Tongue (tissue), 2 donors: ENCODE measurements around the gene EMILIN3. TPM values are rescaled to one million over a fixed set of nuclear protein-coding genes. Genes with fewer than 3 reads are reported as not detected.
A peak's percentile ranks its signal among the peaks of the same experiment; 100 is the strongest.

Experiments
- DNase-seq: peaks from one replicate; pipeline ENCODE4 v3.0.0-alpha.2; 2015
- total RNA-seq: library from RNA; depleted of rRNA; stranded (reverse); fragments of >200 nt; gene quantifications from one replicate; pipeline ENCODE4 v1.2.3, GENCODE V29; 2014

The EMILIN3 gene
- total RNA-seq, 1 donor from 2014 or later, result 68.9 TPM

DNA sequence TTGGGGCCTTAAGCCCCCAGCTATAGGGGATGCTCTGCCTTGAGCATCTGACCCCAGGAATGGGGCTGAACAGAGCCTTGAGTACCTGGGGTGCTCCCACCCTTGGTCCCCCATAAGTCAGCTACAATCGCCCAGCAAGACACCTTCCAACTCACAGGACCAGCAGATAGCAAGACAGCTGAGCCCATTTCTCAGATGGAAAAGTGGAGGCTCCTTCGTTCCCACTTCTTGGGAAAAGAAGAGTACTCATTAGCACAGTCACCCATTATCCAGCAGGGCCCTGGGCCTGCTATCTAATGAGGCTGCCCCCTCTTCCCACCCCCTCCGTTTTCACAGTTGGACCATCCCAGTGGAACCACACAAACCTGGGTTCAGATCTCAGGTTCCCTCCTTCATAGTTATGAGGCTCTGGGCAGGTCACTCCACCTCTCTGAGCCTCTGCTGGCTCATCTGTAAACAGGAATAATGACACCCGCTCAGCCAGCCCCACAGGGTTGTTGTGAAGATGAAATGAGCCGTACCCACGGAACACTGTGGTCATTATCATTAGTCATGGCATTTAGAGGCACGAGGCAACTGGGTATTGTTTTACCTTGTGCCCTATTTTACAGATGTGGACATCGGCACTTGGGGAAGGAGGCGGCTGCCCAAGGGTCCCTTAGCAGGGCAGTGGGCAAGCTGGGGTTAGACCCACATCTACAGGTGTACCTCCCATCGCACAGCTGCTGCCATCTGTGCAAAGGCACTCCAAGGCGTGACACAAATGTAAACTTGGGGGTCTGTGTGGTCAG is 21.5 kb downstream of the EMILIN3 start:
- no peak for DNase-seq

DNA sequence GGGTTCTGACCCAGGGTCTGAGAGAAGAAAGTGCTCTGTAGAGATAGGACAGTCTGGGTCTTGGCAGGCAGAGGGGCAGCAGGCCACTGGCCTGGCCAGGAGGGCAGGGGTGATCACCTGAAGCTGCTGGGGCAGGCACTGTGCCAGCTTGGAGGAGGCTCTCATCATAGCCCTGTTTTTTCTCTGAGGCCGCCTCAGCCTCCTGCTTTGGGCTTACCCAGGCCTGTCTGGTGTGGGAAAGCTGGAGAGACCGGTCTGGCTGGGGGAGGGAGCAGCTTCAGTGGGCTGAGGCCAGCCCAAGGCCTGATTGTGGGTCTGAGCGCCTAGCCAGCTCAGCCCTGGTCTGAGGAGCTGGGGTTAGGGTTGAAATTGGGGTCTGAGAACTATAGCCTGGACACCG is 22.1 kb downstream of the EMILIN3 start:
- DNase-seq, result no peak

DNA sequence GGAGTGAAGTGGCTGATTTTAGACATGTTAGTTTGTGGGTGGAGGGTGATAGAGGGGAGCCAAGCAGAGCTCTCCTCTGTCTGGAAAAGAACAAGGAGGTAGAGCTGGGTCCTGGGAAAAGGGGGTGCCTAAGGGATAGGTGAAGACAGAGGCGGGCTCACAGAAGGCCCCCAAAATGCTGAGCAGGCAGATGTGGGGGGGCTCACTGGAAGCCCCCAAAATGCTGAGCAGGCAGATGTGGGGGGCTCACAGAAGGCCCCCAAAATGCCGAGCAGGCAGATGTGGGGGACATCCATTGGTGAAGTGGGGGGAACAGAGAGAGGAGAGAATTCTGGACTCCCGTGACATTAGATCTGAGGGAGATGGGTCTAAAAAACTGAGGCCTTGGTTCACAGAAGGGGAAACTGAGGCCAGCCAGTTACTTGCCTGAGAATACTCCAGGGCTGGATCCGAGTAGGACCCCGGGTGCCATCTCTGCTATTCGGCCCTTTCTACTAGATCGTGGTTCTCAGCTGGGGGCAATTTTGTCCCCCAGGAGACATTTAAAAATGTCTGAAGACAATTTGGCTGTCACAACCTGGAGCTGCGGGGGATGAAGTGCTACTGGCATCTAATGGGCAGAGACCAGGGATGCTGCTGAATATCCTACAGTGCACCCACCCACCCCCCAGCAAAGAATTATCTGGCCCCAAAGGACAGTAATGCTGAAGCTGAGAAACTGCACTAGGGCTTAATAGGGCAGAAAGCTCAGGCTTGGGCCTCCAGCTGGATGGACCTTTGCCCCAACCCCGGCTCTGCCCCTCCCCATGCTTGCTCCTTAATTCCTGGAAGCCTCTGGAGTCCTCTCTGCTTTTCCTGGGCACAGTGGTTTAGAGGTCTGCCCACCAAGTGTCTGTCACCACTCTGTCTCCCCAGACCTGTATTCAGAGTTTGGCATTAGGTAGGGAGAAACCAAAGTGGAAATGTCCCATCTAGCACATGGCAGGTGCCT is 23.8 kb downstream of the EMILIN3 start:
- DNase-seq, result no peak

DNA sequence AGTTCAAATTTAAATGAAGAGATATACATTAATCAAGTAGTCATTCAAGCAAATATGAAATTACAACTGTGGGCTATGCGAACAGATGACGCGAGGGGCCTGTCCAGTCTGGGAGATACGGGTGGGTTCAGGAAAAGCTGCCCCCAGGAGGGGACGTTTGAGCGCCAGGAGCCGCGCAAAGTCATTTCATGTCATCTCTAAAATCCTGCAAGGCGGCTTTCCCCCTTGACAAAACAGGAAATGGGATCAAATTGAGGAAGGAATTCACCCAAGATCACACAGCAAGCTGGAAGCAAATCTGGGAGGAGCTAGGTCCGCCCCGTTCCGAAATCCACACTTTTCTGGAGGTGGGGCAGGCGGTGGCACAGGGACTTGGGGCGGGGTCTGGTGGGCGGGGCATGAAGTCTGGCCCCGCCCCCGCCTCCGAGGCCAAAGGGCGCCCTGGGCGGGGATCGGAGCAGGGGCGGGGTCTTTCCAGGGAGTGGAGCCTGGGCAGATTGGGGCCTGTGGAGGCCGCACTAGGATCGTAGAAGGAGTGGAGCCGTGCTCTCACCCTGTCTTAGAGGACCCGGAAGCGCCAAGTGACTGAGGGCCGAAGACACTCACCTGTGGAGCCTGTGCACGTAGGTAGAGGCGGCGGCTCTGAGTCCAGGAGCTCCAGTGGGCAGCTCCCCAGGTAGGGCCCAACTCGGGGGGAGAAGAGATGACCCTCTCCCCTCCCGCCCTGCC is 26.1 kb downstream of the EMILIN3 start, which contains the start of gene LPIN3:
Gene LPIN3, plus strand, starts transcription at position 495 of the 729 bp plus-strand sequence. CDS start 4,983 bp downstream, outside the sequence.
- DNase-seq, result peak; percentile 87

DNA sequence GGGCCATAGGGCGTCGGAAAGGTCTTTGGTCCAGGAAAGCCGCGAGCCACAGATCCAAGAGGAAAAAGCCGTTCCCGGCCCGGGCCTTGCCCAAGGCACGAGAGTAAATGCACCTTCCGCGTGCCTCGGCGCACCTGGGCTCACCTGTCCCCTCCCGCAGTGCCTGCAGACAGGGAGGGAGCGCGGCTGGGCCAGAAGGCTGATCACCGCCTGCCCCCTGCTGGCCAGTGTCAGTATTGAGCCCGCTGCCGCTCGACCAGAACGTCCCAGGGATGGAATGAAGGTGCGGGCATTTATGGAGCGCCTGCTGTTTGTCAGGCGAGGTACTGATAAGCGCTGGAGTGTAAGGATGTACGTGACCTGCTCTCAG is 26.7 kb downstream of the EMILIN3 start:
- DNase-seq, result peak; percentile 84

DNA sequence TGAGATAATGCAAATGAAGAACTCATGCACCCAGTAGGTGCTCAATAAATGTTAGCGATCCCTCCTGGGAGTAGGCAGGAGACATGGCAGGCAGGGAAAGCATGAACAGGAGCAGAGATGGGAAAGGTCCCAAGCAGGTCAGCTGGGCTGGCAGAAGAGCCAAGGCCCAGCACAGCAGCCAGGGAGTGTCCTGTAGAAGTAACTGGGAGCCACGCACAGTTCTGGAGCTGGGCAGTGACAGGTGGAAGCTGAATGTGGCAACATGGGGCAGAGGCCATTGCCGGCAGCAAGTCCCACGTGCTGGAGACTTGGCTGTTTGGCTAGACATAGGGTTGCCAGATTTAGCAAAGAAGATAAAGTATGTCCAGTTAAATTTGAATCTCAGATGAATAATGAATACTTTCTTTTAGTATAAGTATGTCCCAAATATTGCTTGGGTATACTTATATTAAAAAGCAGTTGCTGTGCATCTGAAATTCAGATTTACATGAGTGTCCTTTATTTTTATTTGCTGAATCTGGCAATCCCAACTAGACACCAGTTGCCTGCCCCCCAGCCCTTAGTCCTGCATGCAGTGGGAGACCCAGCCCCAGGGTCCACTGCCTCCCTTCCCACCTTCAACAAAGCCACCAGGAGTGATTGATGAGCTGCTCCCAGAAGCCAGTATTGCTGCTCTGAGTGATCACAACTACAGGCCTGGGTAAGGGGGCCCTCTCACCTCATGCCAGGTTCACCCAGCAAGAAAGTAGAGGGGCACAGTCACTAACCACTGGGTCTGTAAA is 29.7 kb downstream of the EMILIN3 start:
- DNase-seq, result no peak

DNA sequence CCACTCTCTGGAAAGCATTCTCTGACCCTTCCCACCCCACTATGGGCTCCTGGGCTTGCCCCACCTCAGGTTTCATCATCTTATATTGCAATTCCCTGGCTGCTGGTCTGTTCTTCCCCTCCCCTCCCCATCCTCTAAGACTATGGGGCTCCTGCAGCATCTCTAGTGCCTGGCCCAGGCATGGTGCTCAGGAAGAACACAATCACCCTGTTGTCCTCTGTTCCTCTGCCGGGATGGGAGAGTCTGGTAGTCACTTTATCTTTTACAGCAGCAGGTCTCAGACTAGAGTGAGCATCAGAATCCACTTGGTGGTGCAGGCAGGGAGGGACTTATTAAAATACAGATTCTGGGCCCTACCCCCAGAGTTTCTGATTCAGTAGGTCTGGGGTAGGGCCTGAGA is 31.0 kb downstream of the EMILIN3 start:
- DNase-seq, result no peak

DNA sequence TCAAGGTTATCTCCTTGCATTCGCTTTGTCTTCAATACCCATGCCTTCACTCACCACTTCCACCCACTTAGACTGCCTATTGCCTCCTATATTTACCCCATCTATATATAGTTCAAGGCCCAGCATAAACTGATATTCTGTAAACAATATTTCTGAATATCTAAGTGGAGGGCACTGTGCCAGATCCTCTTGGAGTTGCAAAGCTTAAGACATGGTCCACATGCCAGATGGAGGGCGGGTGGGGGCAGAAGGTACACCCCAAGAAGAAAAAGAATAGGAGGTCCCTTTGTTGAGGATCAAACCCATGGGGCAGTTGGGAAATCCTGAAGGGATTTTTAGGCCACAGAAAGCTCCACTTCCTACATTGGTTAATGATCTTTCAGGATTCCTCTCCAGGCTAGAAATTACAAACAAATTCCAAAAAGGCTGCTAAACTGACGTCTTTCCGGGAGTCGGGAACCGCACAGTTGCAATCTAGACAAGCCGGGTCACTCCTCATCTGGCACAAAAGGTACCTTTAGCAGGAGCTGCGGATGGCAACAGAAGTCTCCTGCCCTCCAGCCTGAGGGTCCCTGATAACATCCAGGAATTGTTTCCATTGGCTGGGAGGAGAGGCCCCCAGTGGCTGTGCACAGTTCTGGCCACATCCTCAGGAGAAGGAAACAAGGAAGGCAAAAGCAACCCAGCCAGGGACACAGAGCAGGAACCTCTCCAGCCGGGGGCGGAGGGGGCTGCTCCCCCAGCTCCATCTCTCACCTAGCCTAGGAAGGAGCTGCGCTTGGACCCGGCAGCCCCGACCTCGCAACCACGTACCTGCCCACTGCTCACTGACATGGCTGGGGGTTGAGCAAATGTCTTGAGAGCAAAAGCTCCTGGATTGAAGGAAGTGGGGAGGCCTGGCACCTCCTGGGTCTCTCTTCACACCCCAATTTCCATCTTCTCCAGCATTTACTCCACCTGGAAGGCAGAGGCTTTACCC is 31.9 kb downstream of the EMILIN3 start:
- DNase-seq, result no peak

DNA sequence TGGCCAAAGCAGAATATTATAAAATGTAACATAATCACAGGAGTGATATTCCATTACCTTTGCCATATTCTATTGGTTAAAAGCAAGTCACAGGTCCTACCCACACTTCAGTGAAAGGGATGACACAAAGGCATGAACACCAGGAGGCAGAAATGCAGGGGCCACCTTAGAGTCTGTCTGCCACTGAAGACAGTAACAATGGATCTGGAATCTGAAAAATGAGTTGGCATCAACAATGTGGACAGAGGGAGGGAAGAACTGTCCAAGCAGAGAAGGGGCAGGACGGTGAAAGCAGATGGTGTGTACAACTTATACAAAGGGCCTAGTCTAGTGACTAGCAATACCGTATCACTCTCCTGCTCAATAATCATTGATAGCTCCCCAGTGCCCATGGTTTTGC is 32.6 kb downstream of the EMILIN3 start:
- no peak for DNase-seq

DNA sequence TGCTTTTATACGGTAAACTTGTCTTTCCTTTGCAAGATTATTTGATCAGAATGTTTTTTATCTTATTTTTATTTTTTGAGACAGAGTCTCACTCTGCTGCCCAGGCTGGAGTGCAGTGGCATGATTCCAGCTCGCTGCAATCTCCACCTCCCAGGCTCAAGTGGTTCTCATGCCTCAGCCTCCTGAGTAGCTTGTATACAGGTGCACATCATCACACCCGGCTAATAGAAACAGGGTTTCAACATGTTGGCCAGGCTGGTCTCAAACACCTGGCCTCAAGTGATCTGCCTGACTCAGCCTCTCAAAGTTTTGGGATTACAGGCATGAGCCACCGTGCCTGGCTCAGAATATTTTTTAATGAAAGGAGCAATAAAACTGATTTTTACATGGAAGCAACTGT is 34.9 kb downstream of the EMILIN3 start:
- no peak for DNase-seq

DNA sequence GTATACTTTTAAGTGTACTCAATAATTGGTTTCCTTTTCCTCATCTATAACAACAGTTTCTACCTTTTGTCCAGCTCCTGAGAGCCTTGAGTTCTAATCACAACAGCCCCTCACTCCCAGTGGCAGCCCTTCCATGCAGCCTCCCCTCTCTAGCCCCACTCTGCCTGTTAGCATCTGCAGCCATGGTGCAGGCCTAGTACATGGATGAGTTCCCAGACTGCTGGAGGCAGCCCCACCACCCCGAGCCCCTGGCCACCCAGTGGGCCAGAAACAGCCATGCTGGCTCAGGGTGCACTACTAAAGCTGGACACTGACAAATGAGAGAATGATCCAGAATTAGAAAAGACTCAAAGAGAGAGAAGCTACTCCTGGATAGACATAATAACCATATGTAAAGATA is 35.7 kb downstream of the EMILIN3 start:
- no peak for DNase-seq

DNA sequence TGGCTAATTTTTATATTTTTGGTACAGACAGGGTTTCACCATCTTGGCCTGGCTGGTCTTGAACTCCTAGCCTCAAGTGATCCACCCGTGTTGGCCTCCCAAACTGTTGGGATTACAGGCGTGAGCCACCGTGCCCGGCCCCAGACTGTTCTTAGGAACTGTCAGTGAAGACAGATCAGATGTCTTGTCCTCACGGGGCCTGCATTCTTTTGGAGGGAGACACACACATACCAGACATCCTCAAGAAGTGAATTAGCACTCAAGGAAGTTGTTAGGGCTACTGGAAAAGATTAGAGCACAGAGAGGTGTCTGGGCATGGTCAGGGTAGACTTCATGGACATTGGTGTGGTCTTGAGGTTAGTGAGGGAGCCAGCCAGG is 36.3 kb downstream of the EMILIN3 start:
- DNase-seq, result no peak

DNA sequence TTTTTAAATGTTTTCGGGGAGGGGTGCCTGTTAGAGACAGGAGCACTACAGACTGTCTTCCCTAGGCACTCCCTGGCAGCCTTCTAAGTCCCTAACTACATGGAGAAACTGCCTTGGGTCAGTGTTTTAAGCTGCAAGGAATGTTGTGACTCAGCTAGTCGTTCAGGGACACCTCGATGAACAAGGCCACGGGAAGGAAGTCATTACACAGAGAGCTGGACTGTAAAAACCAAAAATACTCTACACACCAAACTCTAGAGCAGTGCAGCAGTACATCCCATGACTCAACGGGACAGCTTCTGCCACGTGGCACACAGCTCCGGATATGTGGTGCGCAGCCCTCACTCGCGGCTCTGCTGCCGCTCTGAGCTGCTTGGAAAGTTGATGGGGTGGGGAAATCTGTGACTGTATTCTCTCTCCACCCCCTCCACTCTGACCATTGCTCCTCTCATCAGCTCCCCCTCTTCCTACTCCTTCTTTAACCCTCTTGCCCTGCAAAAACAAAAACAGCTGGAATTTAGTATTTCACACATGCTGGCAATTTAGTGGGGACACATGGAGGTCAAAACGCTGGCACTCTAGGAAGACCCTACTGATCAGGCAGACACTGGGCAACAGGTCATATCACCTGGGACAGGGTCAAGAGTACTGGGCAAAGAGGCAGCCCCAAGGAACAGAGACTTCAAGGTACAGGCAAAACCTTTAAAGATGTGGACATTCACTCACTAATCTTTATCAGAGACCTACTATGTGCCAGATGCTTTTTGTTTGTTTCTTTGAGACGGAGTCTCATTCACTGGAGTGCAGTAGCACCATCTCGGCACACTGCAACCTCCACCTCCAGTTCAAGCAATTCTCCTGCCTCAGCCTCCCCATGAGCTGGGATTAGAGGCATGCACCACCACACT is 36.9 kb downstream of the EMILIN3 start:
- peak; percentile 56 for DNase-seq

DNA sequence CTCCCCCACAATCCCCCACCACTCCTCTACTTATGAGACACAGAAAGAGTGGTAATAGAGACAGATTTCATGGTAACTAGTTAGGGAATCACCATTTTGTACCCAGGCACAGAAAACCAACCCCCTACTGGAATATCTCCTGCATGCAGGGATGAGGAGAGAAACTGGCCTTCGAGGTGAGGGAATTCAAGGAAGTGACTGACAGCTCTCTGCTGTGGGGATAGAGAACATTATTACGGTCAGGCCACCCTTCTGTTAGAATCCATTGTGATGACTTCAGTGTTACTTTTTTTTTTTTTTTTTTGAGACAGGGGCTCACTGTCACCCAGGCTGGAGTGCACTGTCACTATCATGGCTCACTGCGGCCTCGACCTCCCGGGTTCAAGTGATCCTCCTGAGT is 39.4 kb downstream of the EMILIN3 start:
- no peak for DNase-seq

DNA sequence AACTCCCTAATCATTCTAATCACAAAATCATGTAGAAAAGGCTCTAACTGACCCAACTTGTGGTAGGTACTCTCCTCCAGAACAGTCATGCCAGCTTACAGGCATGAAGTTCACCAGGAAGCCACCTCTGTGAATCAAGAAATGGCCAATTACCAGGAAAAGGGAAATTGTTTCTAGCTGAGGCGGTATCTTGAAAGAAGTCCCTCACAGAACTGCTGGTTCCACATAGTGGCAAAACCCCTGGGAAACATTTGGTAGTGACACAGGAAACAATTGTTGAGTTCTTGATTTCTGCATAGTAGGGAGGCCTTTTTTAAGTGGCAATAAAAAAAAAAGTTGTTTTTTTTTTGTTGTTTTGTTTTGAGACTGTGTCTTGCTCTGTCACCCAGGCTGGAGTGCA is 45.6 kb downstream of the EMILIN3 start:
- no peak for DNase-seq

DNA sequence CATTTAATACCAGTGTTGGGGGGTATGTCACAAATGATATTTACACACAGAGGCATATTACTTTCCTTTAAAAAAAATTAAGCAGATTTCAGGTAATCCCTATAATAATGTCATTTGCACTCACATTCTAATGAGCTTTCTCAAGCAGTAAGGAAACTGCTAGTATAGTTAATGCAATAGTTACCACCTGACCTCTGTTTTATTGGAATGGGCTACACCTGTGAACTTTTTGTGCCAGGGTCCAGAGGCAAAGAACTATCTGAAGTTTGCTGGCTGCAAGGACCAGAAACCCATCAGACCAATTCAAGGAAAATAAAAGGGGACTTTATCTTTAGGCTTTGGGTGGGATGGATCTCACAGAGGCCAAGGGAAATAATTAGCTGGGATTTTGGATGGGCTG is 46.2 kb downstream of the EMILIN3 start:
- no peak for DNase-seq

DNA sequence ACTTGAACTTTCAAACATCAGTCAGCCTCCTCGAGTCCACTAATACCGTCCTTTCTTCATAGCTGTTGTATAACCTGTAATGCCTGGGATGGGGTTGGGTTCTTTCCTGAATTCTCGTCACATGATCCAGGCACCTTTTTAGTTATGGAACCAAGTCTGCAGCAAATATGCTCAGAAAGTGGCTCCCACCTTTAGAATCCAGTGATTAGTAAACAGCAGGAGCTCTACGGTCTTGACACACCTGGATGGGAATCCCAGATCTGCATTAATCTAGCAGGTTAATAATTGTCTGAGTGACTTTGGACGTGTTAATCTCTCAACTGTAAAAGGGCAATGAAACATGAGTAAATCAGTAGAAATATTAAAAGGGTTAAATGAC is 48.4 kb downstream of the EMILIN3 start:
- DNase-seq, result no peak

DNA sequence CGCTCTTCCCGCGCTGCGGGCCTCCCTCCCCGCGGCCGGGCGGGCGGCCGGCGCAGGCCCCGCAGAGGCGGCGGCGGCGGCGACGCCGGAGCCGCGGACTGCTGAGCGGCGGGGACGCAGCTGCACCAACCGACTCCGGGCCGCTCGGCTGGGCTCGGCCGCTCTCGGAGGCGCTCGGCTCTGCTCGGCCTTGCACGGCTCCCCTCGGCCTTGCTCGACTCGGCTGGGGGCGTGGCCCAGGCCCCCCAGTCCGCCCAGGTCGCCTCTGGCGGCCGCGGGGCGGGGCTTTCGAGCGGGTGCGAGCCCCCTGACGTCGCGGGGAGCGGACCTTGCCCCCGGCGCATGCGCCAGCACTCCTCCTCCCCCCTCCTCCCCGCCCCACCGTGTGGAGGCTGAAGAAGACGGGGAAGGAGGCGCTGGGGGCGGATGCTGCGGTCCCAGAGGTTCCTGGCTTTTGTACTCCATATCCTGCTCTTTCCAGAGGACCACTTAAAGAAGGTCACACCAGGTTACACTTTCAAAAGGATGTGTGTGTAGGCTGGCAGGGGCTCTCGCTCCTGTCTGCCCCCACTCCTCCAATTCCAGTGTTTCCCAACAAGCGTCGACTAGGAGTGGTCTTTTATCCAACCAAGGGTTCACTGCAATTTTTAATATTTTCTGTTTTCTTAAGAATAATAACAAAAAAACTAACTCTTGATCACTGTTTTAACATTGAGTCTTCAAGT is 48.9 kb downstream of the EMILIN3 start, which contains the start of gene ZHX3:
Gene ZHX3, minus strand, starts transcription at position 186 of the 725 bp plus-strand sequence. CDS start 112,815 bp downstream, outside the sequence.
- peak; percentile 99 for DNase-seq
